HT-29 (cell line): ENCODE data around the gene MAP3K4. TPM values are rescaled to one million over a fixed set of nuclear protein-coding genes. Genes with fewer than 3 reads are reported as not detected.

Experiments used
- DNase-seq: peaks from one replicate; pipeline ENCODE4 v3.0.0-alpha.2; 2015; ENCODE audit warnings: low spot score
- total RNA-seq: library from RNA; depleted of rRNA; stranded (reverse); fragments of >200 nt; shearing (Covaris generic); gene quantifications from 2 replicates; pipeline ENCODE4 v1.2.3, GENCODE V29; 2014

The MAP3K4 gene
- total RNA-seq, 1 experiment from 2014 or later, result 12.6 TPM

GRCh38 chr6:161143663-161144430 is 152.3 kb downstream of the MAP3K4 start:
- no peak for DNase-seq

GRCh38 chr6:161150136-161150535 is 158.6 kb downstream of the MAP3K4 start:
- no peak for DNase-seq

GRCh38 chr6:161150566-161150965 is 159.0 kb downstream of the MAP3K4 start:
- DNase-seq, result no peak

GRCh38 chr6:161151059-161151645 is 159.6 kb downstream of the MAP3K4 start:
- DNase-seq, result no peak

GRCh38 chr6:161151660-161152526 is 160.3 kb downstream of the MAP3K4 start:
- DNase-seq, result no peak

GRCh38 chr6:161152527-161152862 is 160.9 kb downstream of the MAP3K4 start:
- no peak for DNase-seq

- DNase-seq, result peak; percentile 15
Observed at GRCh38 chr6:161152907-161153662, 161.5 kb downstream of the MAP3K4 start.

GRCh38 chr6:161153725-161154124 is 162.2 kb downstream of the MAP3K4 start:
- DNase-seq, result no peak

- DNase-seq, result no peak
Observed at GRCh38 chr6:161154796-161155335, 163.3 kb downstream of the MAP3K4 start.

- DNase-seq, result no peak
Observed at GRCh38 chr6:161161121-161161520, 169.6 kb downstream of the MAP3K4 start.

- DNase-seq, result no peak
Observed at GRCh38 chr6:161161889-161162624, 170.5 kb downstream of the MAP3K4 start.

GRCh38 chr6:161162722-161163121 is 171.2 kb downstream of the MAP3K4 start:
- DNase-seq, result no peak

GRCh38 chr6:161163466-161164181 is 172.1 kb downstream of the MAP3K4 start:
- no peak for DNase-seq

GRCh38 chr6:161164182-161164625 is 172.6 kb downstream of the MAP3K4 start:
- no peak for DNase-seq

- no peak for DNase-seq
Observed at GRCh38 chr6:161166176-161166575, 174.6 kb downstream of the MAP3K4 start.

GRCh38 chr6:161166677-161167076 is 175.1 kb downstream of the MAP3K4 start:
- no peak for DNase-seq
